GM12892 (cell line): Measurements from ENCODE around the gene TRIM23.

Experiments used
- POLR2A ChIP-seq: IDR thresholded peaks from 2 replicates; pipeline ENCODE4 v1.6.1; 2011; ENCODE audit warnings: low read depth, low read length, control low read depth
- TAF1 ChIP-seq: IDR thresholded peaks from 2 replicates; pipeline ENCODE4 v1.6.1; 2011; ENCODE audit warnings: low read depth, mild to moderate bottlenecking, control low read depth, low read length, borderline replicate concordance

DNA sequence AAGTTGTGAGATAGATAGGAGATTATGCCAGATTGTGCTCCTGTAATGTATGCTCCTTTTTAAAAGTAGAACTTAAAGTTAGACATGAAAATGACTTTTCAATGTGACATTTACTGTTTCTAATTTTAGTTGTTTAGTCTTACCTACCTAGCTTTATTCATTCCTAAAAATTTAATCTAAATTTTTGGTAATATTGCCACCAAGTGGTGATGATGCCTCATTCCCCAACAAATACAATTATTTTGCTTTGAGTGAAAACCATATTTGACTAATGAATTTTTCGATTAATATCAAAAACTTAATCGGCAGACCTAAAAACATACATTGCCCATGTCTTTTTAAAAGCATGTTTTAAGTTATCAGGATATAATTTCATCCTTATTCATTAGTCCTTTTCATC, 35.4 kb downstream of the TRIM23 start:
- no peak for TF ChIP-seq POLR2A
- TF ChIP-seq TAF1, result no peak
